NCI-H1436 treated with DMSO at 0.1 percent for 48 hours (cell line): ENCODE results near the gene PTPRN2.

Experiments used
- DNase-seq: peaks from one replicate; lab custom pipeline; 2025; lab: John Stamatoyannopoulos, UW

Gene PTPRN2

DNA sequence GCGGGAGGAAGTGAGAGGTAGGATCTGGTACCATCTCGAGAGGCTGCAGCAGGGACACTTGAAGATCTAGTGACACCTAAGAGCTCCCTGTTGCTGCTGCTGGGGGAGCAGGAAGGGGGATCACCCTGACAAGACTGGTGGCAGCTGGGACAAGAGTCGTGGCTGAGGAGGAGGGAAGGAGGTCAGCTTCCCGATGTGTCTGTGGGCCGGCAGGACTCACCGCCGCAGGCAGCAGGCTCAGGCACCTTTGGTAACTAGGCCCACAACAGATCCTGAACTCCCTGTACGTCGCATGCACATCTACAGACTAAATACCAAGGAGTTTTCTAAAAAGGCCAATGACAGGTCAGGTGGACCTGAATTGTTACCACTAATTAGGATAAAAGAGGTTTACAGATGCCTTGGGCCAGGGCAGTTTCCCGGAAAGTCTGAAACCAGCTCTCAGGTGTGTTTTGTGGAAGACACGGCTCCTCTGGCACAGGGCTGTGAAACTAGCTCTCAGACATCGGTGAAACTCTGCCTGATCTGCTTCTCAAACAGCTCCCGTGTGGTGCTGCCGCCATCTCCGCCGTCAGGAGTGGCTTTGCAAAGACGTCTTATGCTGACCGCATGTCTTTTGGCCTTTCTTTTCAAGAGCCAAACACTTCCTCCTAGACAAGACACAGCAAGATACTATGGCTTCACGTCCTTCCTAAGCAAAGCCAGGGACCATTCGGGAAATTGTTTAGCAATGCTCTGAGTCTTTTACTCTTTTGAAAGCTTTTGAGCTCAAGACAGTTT is 609.7 kb downstream of the PTPRN2 start:
- DNase-seq, result no peak

DNA sequence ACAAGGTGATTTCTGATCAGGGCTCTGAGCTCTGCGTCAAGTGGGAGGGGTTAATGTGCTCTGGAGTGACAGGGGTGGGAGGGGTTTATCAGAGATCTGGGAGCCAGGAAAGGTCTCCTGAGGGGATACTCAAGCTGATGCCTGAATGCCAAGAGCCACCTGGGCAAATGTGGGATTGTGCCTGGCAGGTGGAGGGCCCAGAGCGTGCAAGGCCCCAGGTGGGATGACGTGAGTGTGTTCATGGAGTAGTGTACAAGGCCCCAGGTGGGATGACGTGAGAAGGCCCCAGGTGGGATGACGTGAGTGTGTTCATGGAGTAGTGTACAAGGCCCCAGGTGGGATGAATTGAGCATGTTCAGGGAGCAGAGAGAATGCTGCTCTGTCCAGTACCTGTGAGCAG is 610.3 kb downstream of the PTPRN2 start:
- no peak for DNase-seq

DNA sequence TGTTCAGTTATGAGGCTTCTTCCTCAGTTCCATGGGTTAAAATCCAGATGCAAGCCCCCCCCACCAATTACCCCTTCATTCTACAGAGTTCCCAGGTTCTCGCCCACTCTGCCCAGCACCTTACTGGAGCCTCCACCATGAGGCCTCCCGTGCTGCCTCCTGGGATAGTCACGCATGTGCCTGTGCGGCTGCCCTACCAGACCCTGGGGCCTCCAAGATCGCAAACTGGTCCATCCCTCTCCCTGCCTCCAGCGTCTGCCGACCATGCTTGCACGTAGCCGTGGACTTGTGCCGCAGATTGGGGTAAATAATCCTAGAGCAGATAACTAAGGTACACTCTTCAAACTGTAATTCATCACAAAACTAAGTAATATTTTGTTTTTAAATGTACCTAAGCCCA is 611.2 kb downstream of the PTPRN2 start:
- DNase-seq, result no peak

DNA sequence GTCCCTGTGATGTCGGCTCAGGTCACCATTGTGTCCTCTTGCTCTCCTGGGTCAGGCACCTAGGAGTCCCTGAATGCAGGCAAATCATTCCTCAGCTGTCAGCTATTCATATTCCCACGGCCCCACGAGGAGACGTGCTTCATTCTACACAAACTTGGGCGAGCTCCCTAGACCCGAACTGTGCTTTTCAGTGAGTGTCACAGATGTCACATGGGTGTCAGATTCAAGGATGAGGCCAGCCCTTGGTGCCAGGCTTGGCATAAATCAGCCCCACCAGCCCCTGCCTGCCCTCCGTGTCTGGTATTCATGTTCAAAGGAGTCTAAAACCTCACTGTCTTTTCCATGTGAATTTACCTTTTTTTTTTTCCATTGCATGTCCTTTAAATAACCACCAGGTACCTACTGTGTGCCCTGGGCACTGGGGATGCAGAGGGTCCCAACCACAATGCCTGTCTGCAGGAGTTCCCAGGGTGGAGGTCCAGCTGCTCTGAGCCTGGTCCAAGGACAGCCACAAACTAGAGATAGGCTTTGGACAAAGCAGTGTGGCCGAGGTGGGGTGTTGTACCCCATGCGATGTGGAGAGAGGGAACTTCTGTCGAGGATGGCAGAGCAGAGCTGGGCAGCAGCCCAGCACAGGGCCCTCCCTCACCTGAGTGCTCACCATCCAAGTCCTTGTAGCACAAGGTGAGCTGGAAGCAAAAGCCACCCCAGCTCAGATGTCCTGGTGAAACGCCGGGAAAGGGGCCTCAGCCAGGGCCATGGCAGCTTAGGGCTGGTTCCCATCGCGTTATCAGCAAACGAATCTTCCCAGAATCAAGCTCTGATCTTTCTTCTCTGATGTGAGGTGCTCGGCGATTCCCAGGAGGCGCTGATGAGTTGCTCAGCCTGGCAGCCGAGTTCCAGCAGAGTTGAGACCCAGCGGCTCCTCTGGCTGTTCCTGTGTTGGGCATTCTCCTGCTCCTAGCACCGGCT is 611.9 kb downstream of the PTPRN2 start:
- DNase-seq, result no peak

DNA sequence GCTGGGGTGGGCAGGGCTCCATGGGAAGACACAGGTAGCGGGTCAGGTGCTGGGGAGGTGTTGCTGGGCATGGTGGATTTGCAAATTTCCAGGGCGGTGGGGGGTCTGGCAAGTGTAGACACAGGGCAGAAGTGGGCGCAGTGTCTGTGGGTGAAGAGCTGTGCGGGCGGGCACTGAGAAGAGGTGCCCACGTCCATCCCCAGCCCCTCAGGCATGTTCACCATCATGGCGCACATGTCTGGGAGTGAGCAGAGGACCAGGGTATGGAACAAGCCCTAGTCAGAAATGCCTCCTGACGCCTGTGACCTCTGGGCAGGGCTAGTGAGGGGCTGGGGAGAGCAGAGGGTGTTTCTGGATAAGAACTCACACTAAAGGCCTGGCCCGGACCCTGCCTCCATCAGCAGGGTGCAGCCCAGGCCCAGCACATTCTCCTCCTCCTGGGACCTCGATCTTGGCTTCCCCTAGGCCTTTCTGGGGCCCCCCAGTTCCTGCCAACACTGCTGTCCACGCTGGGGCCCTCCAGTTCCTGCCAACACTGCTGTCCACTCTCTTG is 612.9 kb downstream of the PTPRN2 start:
- no peak for DNase-seq

DNA sequence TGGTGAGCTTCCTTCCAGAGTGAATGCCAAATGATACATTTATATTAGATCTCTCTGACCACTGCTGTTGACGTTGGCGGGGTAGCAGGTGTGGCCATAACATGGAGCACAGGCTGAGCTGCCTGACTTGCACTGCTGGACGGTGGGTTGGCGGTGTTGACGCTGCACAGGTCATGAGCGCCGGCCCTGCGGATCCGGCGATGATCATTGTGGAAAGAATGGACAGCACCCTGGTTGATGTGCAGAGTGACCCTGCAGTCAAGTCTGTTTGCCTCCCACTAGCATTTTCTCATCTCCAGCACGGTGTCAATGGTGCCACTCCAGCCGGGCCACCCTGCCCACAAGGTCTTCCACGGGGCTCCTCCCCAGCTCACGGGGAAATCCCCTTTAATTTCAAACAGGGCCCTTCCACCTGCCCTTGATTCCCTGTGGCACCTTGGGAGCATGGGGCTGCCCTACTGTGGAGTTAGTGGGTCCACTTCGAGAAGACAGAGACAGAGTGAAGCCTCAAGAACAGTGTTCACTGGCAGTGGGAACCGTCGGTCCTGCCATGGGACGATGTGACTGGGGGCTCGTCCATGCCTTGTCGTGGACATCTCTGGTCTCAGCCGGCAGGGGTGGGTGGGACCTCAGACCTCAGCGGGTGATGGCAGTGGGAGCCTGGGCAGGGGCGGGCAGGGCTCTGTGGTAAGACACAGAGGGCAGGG is 613.5 kb downstream of the PTPRN2 start:
- no peak for DNase-seq

DNA sequence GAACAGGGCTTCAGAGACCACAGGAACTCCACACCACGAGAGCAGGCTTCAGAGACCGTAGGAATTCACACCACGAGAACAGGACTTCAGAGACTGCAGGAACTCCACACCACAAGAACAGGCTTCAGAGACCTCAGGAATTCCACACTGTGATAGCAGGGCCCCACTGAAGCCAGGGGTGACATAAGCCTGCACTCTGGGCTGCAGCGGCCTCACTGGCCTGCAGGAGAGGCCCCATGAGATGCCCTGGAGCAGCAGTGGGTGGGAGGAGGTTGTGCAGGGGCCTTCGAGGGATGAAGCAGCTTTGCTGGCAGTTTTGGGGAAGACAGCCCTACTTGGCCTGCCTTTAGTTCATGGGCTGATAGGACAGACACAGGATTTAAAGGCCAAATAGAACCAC is 614.7 kb downstream of the PTPRN2 start:
- DNase-seq, result no peak

DNA sequence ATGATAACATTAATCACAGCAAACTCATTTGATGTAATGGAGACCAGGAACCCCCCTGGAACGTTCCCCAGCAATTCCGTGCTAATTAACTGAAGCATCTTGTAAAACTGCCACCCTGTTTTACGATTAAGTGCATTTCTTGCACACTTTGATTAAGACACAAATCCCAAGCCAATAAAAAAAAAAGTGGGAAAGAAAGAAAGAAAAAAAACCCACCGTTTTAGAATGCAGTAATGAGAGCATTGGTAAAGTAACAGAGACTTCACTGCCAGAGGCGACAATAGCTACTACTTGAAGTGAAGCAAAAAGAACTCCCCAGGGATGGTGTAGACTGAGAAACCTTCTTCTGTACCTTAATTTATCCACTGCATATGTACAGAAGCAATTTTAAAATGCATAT is 616.1 kb downstream of the PTPRN2 start:
- no peak for DNase-seq

DNA sequence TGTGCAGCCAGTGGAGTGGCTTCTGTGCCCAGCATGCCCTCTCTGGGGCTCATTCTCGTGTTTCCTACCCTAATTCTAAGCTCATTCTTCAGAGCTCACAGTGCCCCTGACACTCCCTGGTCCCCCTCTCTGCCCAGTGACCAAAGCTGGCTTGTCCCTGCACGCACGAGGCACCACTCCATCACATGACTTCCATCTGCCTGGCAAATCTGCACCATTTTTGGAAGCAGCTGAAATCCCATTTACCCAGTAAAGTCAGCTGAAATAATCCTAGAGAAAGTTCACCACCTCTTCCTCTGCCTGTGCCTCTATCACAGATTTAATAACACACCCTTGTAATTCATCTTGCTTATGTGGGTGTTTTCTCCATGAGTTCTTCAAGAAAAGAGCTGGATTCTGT is 616.9 kb downstream of the PTPRN2 start:
- no peak for DNase-seq

DNA sequence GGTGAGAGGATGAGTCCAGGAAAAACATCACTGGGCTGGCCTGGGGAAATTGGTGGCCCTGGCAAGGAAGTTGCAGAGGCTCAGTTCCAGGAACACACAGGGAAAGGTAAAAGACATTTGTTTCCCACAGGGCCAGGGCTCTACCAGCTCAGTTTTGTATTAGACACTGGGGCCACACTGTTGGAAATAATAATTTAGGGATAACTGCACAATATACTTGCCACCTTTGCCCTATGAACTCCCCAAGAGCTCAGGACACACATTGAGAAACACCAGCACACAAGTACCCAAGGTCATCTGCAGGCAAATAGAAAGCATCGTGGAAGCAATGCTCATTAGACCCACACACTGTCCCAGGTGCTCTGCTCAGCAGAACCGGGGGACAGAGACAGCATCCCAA is 617.6 kb downstream of the PTPRN2 start:
- no peak for DNase-seq

DNA sequence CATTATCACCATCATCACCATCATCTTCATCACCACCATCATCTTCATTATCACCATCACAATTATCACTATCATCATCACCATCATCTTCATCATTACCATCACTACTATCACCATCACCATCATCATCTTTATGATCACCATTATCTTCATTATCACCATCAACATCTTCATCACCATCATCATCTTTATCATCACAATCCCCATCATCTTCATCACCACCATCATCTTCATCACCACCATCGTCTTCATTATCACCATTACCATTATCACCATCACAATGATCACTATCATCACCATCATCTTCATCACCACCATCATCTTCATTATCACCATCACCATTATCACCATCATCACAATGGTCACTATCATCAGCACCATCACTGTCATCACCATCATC is 621.1 kb downstream of the PTPRN2 start:
- no peak for DNase-seq

DNA sequence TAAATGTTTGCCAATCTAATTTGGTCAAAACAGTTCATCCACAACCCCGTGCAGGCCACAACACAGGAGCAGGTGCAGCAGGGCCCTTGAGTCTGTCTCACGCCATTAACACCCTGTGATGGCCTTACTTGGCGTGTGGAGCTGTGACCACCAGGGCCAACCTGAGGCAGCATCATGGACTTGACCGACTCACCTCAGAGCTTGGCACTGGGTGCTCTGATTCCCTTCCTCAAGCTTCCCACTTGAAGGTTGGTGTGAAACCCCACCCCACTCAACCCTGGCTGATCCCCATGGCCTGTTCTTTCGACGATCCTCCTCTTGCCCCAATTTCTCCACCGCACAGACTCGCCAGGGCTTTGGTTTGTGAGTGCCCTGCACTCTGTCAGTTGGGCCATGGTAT is 623.1 kb downstream of the PTPRN2 start:
- DNase-seq, result no peak

DNA sequence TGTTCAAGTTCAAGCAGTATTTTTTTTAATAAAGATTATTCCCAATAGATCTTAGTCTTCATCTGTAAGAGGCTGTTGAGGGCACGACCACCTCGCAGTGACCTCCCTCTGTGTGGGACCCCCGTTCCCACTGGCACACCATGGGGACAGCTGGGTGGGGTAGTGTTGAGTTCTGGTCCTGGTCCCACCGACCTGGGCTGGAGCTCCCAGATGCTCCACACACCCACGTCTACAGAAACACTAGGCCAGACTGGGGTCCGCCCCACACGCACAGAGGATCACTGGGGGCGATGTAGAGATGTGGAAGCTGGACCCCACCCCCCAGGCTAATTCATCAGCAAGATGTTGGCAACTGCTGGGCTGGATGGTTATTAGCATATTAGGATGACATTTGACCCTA is 623.6 kb downstream of the PTPRN2 start:
- DNase-seq, result no peak

DNA sequence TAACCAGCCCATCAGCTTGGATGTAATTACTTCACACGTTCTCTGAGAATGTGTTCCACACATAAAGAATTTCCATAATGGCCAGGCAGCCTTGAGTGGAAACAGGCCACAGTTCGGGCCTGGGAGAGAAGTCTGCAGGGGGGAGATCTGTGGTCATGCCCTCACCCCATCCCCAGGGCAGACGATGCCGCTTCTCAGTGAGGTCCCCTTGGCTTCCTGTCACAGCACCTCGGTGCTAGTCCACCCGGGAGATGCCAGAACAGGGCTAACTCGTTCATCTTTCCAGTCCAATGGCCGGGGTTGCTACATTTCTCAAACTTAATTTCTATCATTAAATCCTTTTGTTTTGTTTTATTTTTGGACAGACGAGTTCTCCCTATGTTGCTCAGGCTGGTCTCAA is 624.1 kb downstream of the PTPRN2 start:
- no peak for DNase-seq

DNA sequence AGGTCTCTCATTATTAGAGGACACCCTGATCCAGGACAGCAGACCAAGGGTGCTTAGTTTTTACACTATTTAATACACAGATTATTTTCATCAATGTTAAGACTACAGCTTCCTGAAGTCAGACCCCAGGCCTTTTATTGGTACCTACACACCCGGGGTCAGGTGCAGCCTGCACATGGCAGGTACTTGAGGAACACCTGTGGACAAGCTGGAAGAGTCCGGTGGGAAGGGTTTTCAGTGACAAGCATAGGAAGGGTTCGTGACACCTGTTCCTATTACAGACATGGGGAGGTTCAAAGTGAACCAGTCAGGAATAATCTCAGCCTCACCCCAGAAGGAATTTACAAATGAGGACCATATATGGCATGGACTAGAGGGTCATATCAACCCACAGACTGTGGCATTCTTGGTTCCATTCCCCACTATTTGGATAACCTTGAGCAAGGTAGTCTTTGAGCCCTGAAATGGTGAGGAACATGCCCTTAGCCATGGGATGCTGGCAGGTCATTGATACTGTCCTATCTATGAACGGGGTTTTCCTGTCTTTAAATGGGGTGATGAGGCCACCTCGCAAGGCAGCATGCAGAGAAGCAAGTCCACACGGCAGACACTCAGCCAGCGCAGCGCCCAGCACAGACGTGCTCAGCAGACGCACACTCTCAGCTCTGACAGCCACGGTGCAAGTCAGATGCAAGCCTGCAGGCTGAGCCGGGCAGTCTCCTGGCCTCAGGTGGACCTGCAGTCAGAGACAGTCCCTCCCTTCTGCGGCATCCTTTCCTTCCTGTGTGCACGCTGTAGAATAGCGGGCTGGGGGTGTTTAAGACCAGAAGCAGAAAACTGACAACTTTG is 624.9 kb downstream of the PTPRN2 start:
- no peak for DNase-seq

DNA sequence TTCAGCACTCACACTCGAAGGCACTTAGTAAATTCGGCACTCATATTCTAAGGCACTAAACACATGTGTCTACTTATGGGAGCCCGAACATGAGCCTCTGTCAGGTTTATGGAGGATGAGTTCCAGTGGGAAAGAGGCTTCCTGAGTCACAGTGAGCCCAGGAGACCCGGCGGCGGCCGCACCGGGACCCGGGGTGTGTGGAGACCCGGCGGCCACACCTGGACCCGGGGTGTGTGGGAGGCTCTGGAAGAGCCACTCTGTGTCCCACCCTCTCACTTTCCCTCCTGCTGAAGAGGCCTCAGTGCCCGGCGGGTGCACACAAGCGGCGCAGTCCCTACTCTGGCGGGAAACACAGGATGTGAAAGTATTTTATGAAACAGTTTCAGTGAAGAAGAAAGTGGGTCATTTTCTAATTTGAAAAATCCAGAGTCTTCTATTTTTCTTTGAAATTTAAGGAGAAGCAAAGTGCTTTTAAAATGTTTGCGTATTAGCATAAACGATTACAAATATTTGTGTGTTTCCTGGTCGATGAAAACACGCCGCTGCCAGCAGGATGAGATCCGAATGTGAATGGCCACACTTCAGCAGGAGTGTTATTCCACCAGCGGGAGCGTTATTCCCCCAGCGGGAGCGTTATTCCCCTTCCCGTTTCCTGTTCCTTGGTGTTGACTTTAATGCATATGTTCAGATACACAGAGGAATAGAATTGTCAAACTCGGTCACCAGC is 625.7 kb downstream of the PTPRN2 start:
- no peak for DNase-seq

DNA sequence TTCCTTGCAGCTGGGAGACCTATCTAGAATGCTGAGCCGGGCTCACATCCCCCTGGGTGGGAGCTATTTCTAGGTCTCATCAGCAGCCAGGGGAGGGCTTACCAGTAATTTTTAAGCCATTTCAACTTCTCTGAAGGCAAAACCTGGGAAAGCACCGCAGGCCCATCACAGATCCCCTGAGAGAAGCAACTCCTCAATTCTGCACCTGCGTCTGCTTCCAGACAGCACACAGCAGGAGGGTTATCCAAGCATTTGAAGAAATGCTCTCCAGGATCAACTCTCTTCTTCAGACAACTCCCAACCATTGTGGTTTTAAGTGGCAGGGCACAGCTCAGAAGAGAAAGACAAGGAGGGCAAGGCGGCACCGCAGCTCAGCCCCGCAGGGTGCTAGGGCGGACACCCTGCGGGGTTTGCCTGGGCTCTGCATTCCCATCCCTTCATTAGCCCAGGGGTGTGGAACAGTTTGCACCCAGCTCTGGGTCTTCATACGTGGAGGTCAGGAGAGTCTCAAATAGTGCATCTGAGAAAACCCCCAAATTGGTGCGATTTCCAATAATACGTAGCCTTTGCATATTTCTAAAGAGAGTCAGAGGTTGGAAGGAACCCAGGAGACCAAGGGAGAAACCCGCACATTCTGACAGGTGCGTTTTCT is 632.1 kb downstream of the PTPRN2 start:
- DNase-seq, result no peak

DNA sequence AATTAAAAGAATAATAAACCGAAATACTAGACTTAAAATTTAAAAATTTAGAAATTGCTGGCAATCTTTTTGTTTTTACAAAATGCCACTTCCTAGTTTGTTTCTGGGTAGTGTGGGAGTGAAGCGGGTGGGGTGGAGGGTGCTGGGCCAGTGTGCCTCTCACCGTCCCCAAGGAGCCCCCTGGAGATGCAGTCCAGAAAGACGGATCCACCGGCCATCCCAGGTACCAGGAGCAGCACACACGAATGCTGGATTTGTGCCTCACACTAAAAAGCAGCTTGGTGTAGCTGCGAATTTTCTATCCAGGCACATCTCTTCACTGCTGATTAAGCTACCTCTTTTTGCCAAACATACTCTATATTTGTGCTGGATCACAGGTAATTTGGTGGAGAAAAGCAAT is 632.7 kb downstream of the PTPRN2 start:
- no peak for DNase-seq

DNA sequence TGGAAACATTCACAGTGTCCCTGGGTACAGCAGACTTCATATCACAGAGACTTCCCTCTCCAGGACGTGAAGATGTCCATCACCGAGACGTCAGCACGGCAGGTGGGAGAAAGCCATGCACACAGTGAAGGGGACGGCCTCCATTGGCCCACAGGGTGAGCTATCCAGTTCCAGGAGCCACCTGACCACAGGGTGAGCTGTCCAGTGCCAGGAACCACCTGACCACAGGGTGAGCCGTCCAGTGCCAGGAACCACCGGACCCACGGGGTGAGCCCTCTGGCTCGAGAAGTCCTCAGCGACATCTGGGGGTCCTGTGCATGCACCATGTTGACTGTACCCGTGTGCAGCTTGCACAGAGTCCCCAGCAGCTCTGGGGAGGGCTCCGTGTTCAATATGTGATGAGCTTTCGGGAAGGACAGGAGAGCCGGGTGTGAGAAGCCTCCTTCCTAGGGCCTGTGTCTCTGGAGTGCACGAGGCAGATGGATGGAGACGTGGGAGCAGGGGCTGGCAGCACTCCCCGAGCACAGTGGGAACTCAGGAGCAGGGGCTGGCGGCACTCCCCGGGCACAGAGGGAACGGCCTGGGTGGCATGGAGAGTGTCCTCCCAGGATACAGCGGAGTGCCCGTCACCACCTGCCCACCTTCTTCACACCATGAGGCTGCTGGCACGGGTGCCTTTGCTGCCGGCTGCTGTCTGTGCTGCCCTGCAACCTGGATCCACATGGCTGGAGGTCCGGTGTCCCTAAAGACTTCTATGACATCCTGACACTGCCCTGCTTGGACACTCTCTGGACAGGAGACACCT is 634.6 kb downstream of the PTPRN2 start:
- DNase-seq, result no peak
